Natural killer cell (primary cell): ENCODE data around the gene ENHO. TPM values are rescaled to one million over a fixed set of nuclear protein-coding genes. Genes with fewer than 3 reads are reported as not detected.

Source experiments
- ATAC-seq, 3 donors: fragments of 150-1000 bp in 2 of 3; fragments of 200-7000 bp in 1 of 3; cut with Tn5 transposase; 1 replicate in 1 of 3; 2 replicates in 2 of 3; pipeline ENCODE4 v1.10.0; 2021; ENCODE audit warnings: mild to moderate bottlenecking in 2 of 3, moderate library complexity in 2 of 3
- DNase-seq, 2 donors: peaks; one replicate each; pipeline versions ENCODE4 v3.0.0 to v3.0.0-alpha.2; 2013 to 2021; ENCODE audit warnings: mixed read lengths in 1 of 2
- H3K27ac ChIP-seq: one replicate; pipeline ENCODE4 v1.5.1; 2013; ENCODE audit warnings: mild to moderate bottlenecking, low read length
- H3K27me3 ChIP-seq: one replicate; pipeline ENCODE4 v1.6.1; 2013; ENCODE audit warnings: low read length; ENCODE audit not compliant: control insufficient read depth, insufficient read depth
- H3K36me3 ChIP-seq: one replicate; pipeline ENCODE4 v1.6.1; 2013; ENCODE audit warnings: low read length; ENCODE audit not compliant: control insufficient read depth, insufficient read depth
- H3K4me1 ChIP-seq: one replicate; pipeline ENCODE4 v1.6.1; 2013; ENCODE audit warnings: low read length; ENCODE audit not compliant: control insufficient read depth, insufficient read depth
- H3K4me3 ChIP-seq: one replicate; pipeline ENCODE4 v1.5.1; 2013; ENCODE audit warnings: low read length
- H3K9me3 ChIP-seq: one replicate; pipeline ENCODE4 v1.6.1; 2013; ENCODE audit warnings: low read length; ENCODE audit not compliant: control insufficient read depth, insufficient read depth
- H3K27ac Mint-ChIP-seq, 2 donors: one replicate each; pipeline ENCODE4 v1.8.0; 2022; ENCODE audit warnings: mild to moderate bottlenecking in 2 of 2, mixed read lengths in 2 of 2, moderate library complexity in 1 of 2
- H3K27me3 Mint-ChIP-seq, 2 donors: one replicate each; pipeline ENCODE4 v1.8.0; 2022; ENCODE audit warnings: low read depth in 2 of 2, mixed read lengths in 2 of 2
- H3K36me3 Mint-ChIP-seq: one replicate; pipeline ENCODE4 v1.8.0; 2022; ENCODE audit warnings: mixed read lengths
- H3K4me1 Mint-ChIP-seq, 2 donors: one replicate each; pipeline ENCODE4 v1.8.0; 2022; ENCODE audit warnings: mixed read lengths in 2 of 2
- H3K4me3 Mint-ChIP-seq: one replicate; pipeline ENCODE4 v1.8.0; 2022; ENCODE audit warnings: mild to moderate bottlenecking, moderate library complexity, mixed read lengths
- H3K9me3 Mint-ChIP-seq, 2 donors: one replicate each; pipeline ENCODE4 v1.8.0; 2022; ENCODE audit warnings: mixed read lengths in 2 of 2
- WGBS: methylation state at CpG from one replicate; pipeline ENCODE4 v1.1.7; 2013; ENCODE audit warnings: missing lambda C conversion rate; ENCODE audit not compliant: insufficient coverage; 5-methylcytosine and 5-hydroxymethylcytosine counted together
- intact Hi-C: fragments of 100-400 bp; cut with micrococcal nuclease; formaldehyde crosslinking; loops from one replicate; pipeline ENCODE4 v1.14.2; 2022
- total RNA-seq, 4 donors: library from RNA; stranded (reverse); fragments of 120-200 nt in 1 of 4; gene quantifications; one replicate each; pipeline versions ENCODE4 v1.2.3 to v1.2.4, GENCODE V29; 2013 to 2022
- TF ChIP-seq, protein P1 (sequence below): fragments of 200-600 bp; IDR thresholded peaks from one replicate; pipeline ENCODE4 v1.8.0; 2022; ENCODE audit warnings: antibody characterized with exemption

Gene ENHO
- total RNA-seq = 1 to 10 TPM in 1 of 3 donors, under 1 TPM in 1, not detected in 1; 0.34 to 1.7 TPM
- total RNA-seq (2013) = 5.1 TPM

DNA sequence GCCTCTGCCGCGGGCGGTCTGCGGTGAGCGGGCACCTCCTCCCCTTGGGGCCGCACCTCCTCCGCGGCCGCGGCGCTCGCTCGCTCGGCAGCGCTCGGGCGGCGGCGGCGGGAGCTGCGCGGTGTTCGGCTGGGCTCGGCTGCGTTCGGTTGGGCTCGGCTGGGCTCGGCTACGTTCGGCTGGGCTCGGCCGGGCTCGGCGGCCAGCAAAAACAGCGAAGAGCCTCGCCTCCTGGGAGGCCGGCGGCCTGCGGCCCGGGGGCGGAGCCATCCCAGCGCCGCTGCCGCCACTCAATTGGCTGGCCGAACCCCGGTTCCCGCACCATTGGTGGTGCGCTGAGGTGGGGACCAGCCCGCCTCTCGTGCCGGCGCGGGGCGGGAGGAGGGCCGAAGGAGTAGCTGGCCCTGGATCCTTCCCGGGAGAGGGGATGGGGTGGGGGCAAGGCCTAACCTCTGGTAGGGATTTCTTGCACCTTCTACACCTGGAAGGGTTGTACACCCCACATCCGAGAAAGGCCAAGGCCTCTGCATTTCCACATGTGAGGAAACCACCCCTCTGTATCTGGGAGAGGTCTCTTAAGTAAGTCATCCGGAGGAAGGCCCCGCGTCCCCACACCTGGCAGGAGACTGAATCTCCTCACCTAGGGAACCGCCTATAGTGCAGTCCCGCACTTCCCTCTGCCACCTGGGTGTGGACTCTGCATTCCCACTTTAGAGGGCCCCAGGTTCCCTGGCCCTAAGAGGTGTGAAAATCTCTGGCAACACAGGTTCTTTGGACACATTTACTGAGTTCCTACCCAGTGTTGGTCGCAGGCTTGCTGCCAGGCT lies at the start of gene ENHO:
ENHO (minus strand) TSS at position 20 of the 827 bp plus-strand sequence. CDS start 1,295 bp downstream, outside the sequence.
- DNase-seq = peak; percentile 94 to 96
- ATAC-seq = peak; percentile 94 to 97 (median 97)
- Mint-ChIP-seq H3K27ac (peak within 1 kb of the TSS; percentile 16 to 82), H3K36me3 (no peaks in the 10 kb centered on the region), H3K4me3 (peak within 1 kb of the TSS; percentile 72), H3K4me1 (peaks cover 6 to 19% of the 10 kb centered on the region in 2 donors), H3K9me3 (no peaks in the 10 kb centered on the region), H3K27me3 (peaks cover 20 to 23% of the 10 kb centered on the region in 2 donors)
- no peaks in the 10 kb centered on the region for H3K9me3 ChIP-seq
- WGBS = 5% methylated on average over 62 of the region's 63 CpGs
- H3K27me3 ChIP-seq = peaks cover 3% of the 10 kb centered on the region
- no peak within 1 kb of the TSS for H3K27ac ChIP-seq
- H3K4me1 ChIP-seq = peaks cover 17% of the 10 kb centered on the region
- H3K36me3 ChIP-seq = no peaks in the 10 kb centered on the region
- peak within 1 kb of the TSS; percentile 30 for H3K4me3 ChIP-seq
- TF ChIP-seq, protein P1, sequence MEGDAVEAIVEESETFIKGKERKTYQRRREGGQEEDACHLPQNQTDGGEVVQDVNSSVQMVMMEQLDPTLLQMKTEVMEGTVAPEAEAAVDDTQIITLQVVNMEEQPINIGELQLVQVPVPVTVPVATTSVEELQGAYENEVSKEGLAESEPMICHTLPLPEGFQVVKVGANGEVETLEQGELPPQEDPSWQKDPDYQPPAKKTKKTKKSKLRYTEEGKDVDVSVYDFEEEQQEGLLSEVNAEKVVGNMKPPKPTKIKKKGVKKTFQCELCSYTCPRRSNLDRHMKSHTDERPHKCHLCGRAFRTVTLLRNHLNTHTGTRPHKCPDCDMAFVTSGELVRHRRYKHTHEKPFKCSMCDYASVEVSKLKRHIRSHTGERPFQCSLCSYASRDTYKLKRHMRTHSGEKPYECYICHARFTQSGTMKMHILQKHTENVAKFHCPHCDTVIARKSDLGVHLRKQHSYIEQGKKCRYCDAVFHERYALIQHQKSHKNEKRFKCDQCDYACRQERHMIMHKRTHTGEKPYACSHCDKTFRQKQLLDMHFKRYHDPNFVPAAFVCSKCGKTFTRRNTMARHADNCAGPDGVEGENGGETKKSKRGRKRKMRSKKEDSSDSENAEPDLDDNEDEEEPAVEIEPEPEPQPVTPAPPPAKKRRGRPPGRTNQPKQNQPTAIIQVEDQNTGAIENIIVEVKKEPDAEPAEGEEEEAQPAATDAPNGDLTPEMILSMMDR = no peak
- intact Hi-C loops = loop anchor here (1.0 kb wide), 1 partner anchor 65 kb away; the partner anchor contains the start of genes DNAI1 and FAM219A

DNA sequence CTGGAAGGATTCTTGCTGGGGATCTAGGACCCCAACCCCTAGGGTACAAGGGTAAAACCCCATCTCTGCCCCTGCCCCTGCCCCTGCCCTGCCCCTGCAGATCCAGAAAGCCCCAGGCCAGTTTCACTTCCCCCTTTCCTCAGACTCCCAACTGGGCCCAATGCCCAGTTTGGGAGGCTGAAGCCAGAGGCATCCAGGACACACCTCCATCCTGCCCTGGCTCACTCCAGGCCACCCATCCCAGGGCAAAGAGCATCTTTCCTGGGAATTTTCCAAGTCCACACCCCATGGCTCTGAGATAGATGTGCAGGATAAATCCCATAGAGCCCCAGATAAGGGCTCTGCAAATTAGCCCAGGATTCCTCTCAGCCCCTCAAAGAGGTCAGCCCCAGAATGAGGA lies 49.3 kb upstream of the ENHO start:
- TF ChIP-seq, protein P1 = no peak
- Mint-ChIP-seq H3K36me3 (no peaks in the 10 kb centered on the region), H3K27ac (no peak overlapping the region), H3K4me1 (peaks cover 0 to under 1% of the 10 kb centered on the region in 2 donors), H3K4me3 (no peak overlapping the region), H3K9me3 (no peaks in the 10 kb centered on the region), H3K27me3 (peaks cover 30 to 35% of the 10 kb centered on the region in 2 donors)
- Histone ChIP-seq H3K4me3 (no peak overlapping the region), H3K27me3 (peaks cover 6% of the 10 kb centered on the region), H3K4me1 (no peaks in the 10 kb centered on the region), H3K36me3 (no peaks in the 10 kb centered on the region), H3K9me3 (no peaks in the 10 kb centered on the region), H3K27ac (no peak overlapping the region)
- intact Hi-C loops = no loop called here
- ATAC-seq = no peak
- no peak for DNase-seq

DNA sequence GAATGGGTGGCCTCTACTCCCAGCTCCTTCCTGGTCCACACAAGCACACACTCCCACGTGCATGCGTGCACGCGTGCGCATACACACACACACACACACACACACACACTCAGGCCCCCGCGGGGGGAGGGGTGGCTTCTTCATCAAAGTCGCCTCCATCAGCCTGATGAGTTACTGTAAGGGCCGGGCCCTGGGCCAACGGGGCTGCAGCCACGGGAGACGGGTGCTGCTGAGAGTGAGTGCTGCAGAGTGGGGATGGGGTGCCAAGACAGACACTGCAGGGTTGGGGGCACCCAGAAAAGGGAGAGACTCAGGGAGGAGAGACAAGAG lies 48.7 kb upstream of the ENHO start:
- H3K4me3 ChIP-seq = no peak overlapping the region
- ATAC-seq (no peak), DNase-seq (no peak)
- intact Hi-C loops = no loop called here
- no peak overlapping the region for H3K27ac ChIP-seq
- Mint-ChIP-seq H3K36me3 (no peaks in the 10 kb centered on the region), H3K4me1 (no peaks in the 10 kb centered on the region), H3K4me3 (no peak overlapping the region), H3K9me3 (no peaks in the 10 kb centered on the region), H3K27ac (no peak overlapping the region), H3K27me3 (peaks cover 26 to 37% of the 10 kb centered on the region in 2 donors)
- H3K9me3 ChIP-seq = no peaks in the 10 kb centered on the region
- no peaks in the 10 kb centered on the region for H3K4me1 ChIP-seq
- H3K27me3 ChIP-seq = no peaks in the 10 kb centered on the region
- 89% methylated on average over 12 of the region's 12 CpGs for WGBS
- H3K36me3 ChIP-seq = no peaks in the 10 kb centered on the region
- TF ChIP-seq, protein P1 = no peak
